ENCODE results near the gene GOLGA1.

DNA sequence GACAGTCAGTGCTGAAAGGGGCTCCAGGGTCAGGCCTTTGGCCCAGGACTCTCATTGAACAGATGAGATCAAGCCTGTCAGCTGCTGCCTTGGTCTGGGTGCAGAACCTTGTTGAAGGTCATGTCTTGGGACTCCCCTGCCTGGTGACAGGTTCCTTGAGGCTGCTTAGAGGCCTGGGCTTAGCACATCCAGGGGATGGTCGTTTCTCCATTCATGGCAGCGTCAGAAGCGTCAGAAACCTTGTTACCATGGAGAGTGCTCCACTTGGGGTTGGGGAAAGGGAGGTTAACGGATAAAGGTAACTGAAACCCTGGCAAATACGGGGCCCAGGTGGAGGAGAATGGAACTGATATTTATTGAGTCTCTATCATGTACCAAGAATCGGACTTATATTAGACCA lies 70.2 kb downstream of the GOLGA1 start:
- TF ChIP-seq CTCF (IDR thresholded peaks at IDR 0.05): no peak
- no peak for TF ChIP-seq EP300 (IDR thresholded peaks at IDR 0.05)
- no peak for TF ChIP-seq POLR2A (IDR thresholded peaks at IDR 0.05)

Data from upper lobe of left lung (tissue), 4 donors.